ENCODE results near the gene PTPRE. TPM values are rescaled to one million over a fixed set of nuclear protein-coding genes. Genes with fewer than 3 reads are reported as not detected.

Gene PTPRE
- polyA plus RNA-seq, 1 donor from 2014 or later = 4.1 TPM

GRCh38 chr10:127860592-127860991 is 46.3 kb upstream of the PTPRE start:
- no peaks in the 10 kb centered on the region for H4K20me1 ChIP-seq (ENCODE audit: insufficient read depth)
- H3K9ac ChIP-seq (ENCODE audit: low read length) = no peak overlapping the region
- no peak overlapping the region for H2AFZ ChIP-seq (ENCODE audit: low read depth, low read length)
- H3K4me2 ChIP-seq (ENCODE audit: low read length) = no peak overlapping the region
- H3K9me3 ChIP-seq (ENCODE audit: low read length) = no peaks in the 10 kb centered on the region
- TF ChIP-seq EP300 (conservative IDR thresholded peaks at IDR 0.05; ENCODE audit: poor library complexity, severe bottlenecking) = no peak
- no peak for TF ChIP-seq RAD21 (conservative IDR thresholded peaks at IDR 0.05)
- TF ChIP-seq, protein P1, sequence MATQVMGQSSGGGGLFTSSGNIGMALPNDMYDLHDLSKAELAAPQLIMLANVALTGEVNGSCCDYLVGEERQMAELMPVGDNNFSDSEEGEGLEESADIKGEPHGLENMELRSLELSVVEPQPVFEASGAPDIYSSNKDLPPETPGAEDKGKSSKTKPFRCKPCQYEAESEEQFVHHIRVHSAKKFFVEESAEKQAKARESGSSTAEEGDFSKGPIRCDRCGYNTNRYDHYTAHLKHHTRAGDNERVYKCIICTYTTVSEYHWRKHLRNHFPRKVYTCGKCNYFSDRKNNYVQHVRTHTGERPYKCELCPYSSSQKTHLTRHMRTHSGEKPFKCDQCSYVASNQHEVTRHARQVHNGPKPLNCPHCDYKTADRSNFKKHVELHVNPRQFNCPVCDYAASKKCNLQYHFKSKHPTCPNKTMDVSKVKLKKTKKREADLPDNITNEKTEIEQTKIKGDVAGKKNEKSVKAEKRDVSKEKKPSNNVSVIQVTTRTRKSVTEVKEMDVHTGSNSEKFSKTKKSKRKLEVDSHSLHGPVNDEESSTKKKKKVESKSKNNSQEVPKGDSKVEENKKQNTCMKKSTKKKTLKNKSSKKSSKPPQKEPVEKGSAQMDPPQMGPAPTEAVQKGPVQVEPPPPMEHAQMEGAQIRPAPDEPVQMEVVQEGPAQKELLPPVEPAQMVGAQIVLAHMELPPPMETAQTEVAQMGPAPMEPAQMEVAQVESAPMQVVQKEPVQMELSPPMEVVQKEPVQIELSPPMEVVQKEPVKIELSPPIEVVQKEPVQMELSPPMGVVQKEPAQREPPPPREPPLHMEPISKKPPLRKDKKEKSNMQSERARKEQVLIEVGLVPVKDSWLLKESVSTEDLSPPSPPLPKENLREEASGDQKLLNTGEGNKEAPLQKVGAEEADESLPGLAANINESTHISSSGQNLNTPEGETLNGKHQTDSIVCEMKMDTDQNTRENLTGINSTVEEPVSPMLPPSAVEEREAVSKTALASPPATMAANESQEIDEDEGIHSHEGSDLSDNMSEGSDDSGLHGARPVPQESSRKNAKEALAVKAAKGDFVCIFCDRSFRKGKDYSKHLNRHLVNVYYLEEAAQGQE (IDR thresholded peaks at IDR 0.05; ENCODE audit: borderline replicate concordance) = no peak
- TF ChIP-seq TAF1 (IDR thresholded peaks at IDR 0.05; ENCODE audit: low read depth) = no peak
- TF ChIP-seq EZH2 (IDR thresholded peaks at IDR 0.05; ENCODE audit: borderline replicate concordance, insufficient read depth, low read length, poor library complexity, severe bottlenecking) = no peak
- TF ChIP-seq, protein P2, sequence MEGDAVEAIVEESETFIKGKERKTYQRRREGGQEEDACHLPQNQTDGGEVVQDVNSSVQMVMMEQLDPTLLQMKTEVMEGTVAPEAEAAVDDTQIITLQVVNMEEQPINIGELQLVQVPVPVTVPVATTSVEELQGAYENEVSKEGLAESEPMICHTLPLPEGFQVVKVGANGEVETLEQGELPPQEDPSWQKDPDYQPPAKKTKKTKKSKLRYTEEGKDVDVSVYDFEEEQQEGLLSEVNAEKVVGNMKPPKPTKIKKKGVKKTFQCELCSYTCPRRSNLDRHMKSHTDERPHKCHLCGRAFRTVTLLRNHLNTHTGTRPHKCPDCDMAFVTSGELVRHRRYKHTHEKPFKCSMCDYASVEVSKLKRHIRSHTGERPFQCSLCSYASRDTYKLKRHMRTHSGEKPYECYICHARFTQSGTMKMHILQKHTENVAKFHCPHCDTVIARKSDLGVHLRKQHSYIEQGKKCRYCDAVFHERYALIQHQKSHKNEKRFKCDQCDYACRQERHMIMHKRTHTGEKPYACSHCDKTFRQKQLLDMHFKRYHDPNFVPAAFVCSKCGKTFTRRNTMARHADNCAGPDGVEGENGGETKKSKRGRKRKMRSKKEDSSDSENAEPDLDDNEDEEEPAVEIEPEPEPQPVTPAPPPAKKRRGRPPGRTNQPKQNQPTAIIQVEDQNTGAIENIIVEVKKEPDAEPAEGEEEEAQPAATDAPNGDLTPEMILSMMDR (IDR thresholded peaks at IDR 0.05; ENCODE audit: poor library complexity, severe bottlenecking) = no peak
- H3K4me3 ChIP-seq (ENCODE audit: low read length) = no peak overlapping the region
- no peak overlapping the region for H3K27ac ChIP-seq (ENCODE audit: low read length)
- H3K79me2 ChIP-seq (replicated peaks; ENCODE audit: insufficient read depth, low read length) = no peaks in the 10 kb centered on the region
- no peaks in the 10 kb centered on the region for H3K9me2 ChIP-seq (ENCODE audit: insufficient read depth, low read length)
- H3K36me3 ChIP-seq (ENCODE audit: insufficient read depth, low read length) = no peaks in the 10 kb centered on the region
- no peaks in the 10 kb centered on the region for H3K27me3 ChIP-seq (ENCODE audit: insufficient read depth, low read depth, low read length)
- no peaks in the 10 kb centered on the region for H3F3A ChIP-seq (ENCODE audit: insufficient read depth, low read length, poor library complexity, severe bottlenecking)

GRCh38 chr10:127863231-127863825 is 43.6 kb upstream of the PTPRE start:
- H3K4me3 ChIP-seq (ENCODE audit: low read length) = no peak overlapping the region
- H3K4me2 ChIP-seq (ENCODE audit: low read length) = no peak overlapping the region
- no peaks in the 10 kb centered on the region for H3K79me2 ChIP-seq (replicated peaks; ENCODE audit: insufficient read depth, low read length)
- H3K9me3 ChIP-seq (ENCODE audit: low read length) = no peaks in the 10 kb centered on the region
- no peak for TF ChIP-seq EZH2 (IDR thresholded peaks at IDR 0.05; ENCODE audit: borderline replicate concordance, insufficient read depth, low read length, poor library complexity, severe bottlenecking)
- no peak for TF ChIP-seq SMC3 (conservative IDR thresholded peaks at IDR 0.05; ENCODE audit: poor library complexity)
- no peak for TF ChIP-seq RAD21 (conservative IDR thresholded peaks at IDR 0.05)
- no peak for TF ChIP-seq TAF1 (IDR thresholded peaks at IDR 0.05; ENCODE audit: low read depth)
- TF ChIP-seq, protein P2 (IDR thresholded peaks at IDR 0.05; ENCODE audit: poor library complexity, severe bottlenecking) = no peak
- TF ChIP-seq POLR2AphosphoS5 (IDR thresholded peaks at IDR 0.05) = no peak
- TF ChIP-seq, protein P1 (IDR thresholded peaks at IDR 0.05; ENCODE audit: borderline replicate concordance) = no peak
- no peak for TF ChIP-seq MXI1 (conservative IDR thresholded peaks at IDR 0.05; ENCODE audit: poor library complexity, severe bottlenecking)
- no peak for TF ChIP-seq EP300 (conservative IDR thresholded peaks at IDR 0.05; ENCODE audit: poor library complexity, severe bottlenecking)
- no peaks in the 10 kb centered on the region for H3K27me3 ChIP-seq (ENCODE audit: insufficient read depth, low read depth, low read length)
- H3F3A ChIP-seq (ENCODE audit: insufficient read depth, low read length, poor library complexity, severe bottlenecking) = no peaks in the 10 kb centered on the region
- no peak overlapping the region for H3K27ac ChIP-seq (ENCODE audit: low read length)
- no peaks in the 10 kb centered on the region for H3K9me2 ChIP-seq (ENCODE audit: insufficient read depth, low read length)
- no peaks in the 10 kb centered on the region for H4K20me1 ChIP-seq (ENCODE audit: insufficient read depth)
- H3K36me3 ChIP-seq (ENCODE audit: insufficient read depth, low read length) = no peaks in the 10 kb centered on the region
- no peak overlapping the region for H2AFZ ChIP-seq (ENCODE audit: low read depth, low read length)
- no peak overlapping the region for H3K9ac ChIP-seq (ENCODE audit: low read length)

Data from neural cell (in vitro differentiated cells).